Esophagus muscularis mucosa (tissue), 4 donors: Measurements from ENCODE around the gene PRKN. TPM values are rescaled to one million over a fixed set of nuclear protein-coding genes. Genes with fewer than 3 reads are reported as not detected.
A peak's percentile ranks its signal among the peaks of the same experiment; 100 is the strongest.

Source experiments
- DNase-seq: peaks from one replicate; pipeline ENCODE4 v3.0.0-alpha.2; 2017; ENCODE audit errors: extremely low spot score
- H3K27ac ChIP-seq, 4 donors: fragments of 200-600 bp; sonication (generic); replicated peaks in 1 of 4; 1 replicate in 3 of 4; 2 replicates in 1 of 4; pipeline ENCODE4 v1.5.1; 2016 to 2019; ENCODE audit warnings: mild to moderate bottlenecking in 1 of 4
- H3K27me3 ChIP-seq, 4 donors: fragments of 200-600 bp; sonication (generic); one replicate each; pipeline versions ENCODE4 v1.5.1 to v1.6.0; 2016 to 2019
- H3K36me3 ChIP-seq, 4 donors: fragments of 200-600 bp; sonication (generic); one replicate each; pipeline ENCODE4 v1.5.1; 2016 to 2019
- H3K4me1 ChIP-seq, 4 donors: fragments of 200-600 bp; sonication (generic); one replicate each; pipeline ENCODE4 v1.5.1; 2016 to 2019
- H3K4me3 ChIP-seq, 4 donors: fragments of 200-600 bp; sonication (generic); 1 replicate in 2 of 4; 2 replicates in 2 of 4; pipeline ENCODE4 v1.5.1; 2016 to 2019; ENCODE audit warnings: mild to moderate bottlenecking in 4 of 4, moderate library complexity in 1 of 4
- H3K9me3 ChIP-seq, 4 donors: fragments of 200-600 bp; sonication (generic); 1 replicate in 3 of 4; 2 replicates in 1 of 4; pipeline ENCODE4 v1.5.1; 2016 to 2019
- CTCF ChIP-seq, 3 experiments: fragments of 200-600 bp in 2 of 3; fragments of 450-650 bp in 1 of 3; sonication (generic) in 2 of 3; IDR thresholded peaks; one replicate each; pipeline ENCODE4 v1.5.1; 2017 to 2019; ENCODE audit warnings: antibody characterized with exemption in 3 of 3, mild to moderate bottlenecking in 2 of 3, moderate library complexity in 1 of 3
- EP300 ChIP-seq: sonication (generic); formaldehyde crosslinking; IDR thresholded peaks from one replicate; pipeline ENCODE4 v1.6.1; 2017; ENCODE audit warnings: antibody characterized with exemption
- POLR2A ChIP-seq: fragments of 450-650 bp; IDR thresholded peaks from one replicate; pipeline ENCODE4 v1.6.1; 2017; ENCODE audit warnings: antibody characterized with exemption, moderate library complexity, mild to moderate bottlenecking, low read depth
- POLR2AphosphoS5 ChIP-seq, 2 donors: sonication (generic); formaldehyde crosslinking; IDR thresholded peaks; one replicate each; pipeline ENCODE4 v1.6.1; 2017; ENCODE audit warnings: antibody characterized with exemption in 2 of 2
- WGBS: methylation state at CpG from one replicate; pipeline ENCODE4 v1.1.5; 2018; 5-methylcytosine and 5-hydroxymethylcytosine counted together
- intact Hi-C: fragments of 100-400 bp; cut with DNase I; formaldehyde crosslinking; loops from one replicate; pipeline ENCODE4 v1.15.1; 2023
- total RNA-seq, 4 donors: library from RNA; depleted of rRNA; stranded (reverse); fragments of >200 nt; gene quantifications; one replicate each; pipeline versions ENCODE4 v1.1.0 to v1.2.1, GENCODE V29; 2016

The PRKN gene
- total RNA-seq, 4 donors from 2014 or later, result 9.6 to 14.5 (median 10.8) TPM

DNA sequence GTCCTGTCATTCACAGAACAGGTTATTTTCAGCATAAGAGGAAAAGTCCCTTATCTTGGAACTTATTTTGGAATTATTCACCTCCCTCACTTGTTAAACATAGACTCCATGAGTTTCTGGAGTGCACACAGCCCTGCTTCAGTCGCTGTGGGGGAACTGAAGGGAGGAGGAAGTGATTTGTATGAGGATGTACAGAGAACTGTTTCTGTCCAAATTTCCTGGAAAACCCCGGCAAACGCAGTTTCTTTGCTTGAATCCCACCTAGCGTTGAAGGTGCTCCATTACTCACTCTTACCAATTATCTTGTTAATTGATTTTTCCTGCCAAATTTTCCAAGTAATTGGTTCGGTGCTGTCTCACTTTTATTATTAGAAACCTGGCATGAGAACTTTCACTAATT is 1375.7 kb downstream of the PRKN start:
- intact Hi-C loops, result no loop called here
- Histone ChIP-seq H3K4me1 (no peaks in the 10 kb centered on the region), H3K9me3 (no peaks in the 10 kb centered on the region), H3K36me3 (no peaks in the 10 kb centered on the region), H3K27ac (no peak overlapping the region), H3K27me3 (no peaks in the 10 kb centered on the region), H3K4me3 (no peak overlapping the region)
- WGBS, result 64% methylated on average over 5 of the region's 5 CpGs
- DNase-seq, result peak; percentile 89
- no peak for TF ChIP-seq POLR2A
- no peak for TF ChIP-seq CTCF (IDR thresholded peaks at IDR 0.05)
- no peak for TF ChIP-seq POLR2AphosphoS5 (IDR thresholded peaks at IDR 0.05)
- TF ChIP-seq EP300, result no peak

GRCh38 chr6:161349886-161350285 is 1377.7 kb downstream of the PRKN start:
- no peaks in the 10 kb centered on the region for H3K9me3 ChIP-seq
- no peaks in the 10 kb centered on the region for H3K36me3 ChIP-seq
- H3K4me1 ChIP-seq, result no peaks in the 10 kb centered on the region
- H3K27ac ChIP-seq, result no peak overlapping the region
- TF ChIP-seq POLR2A, result no peak
- TF ChIP-seq POLR2AphosphoS5 (IDR thresholded peaks at IDR 0.05), result no peak
- no peak for TF ChIP-seq EP300
- no peak for TF ChIP-seq CTCF (IDR thresholded peaks at IDR 0.05)
- H3K4me3 ChIP-seq, result no peak overlapping the region
- WGBS, result 97% methylated on average over 19 of the region's 19 CpGs
- no peaks in the 10 kb centered on the region for H3K27me3 ChIP-seq
- intact Hi-C loops, result no loop called here
- DNase-seq, result peak; percentile 62

DNA sequence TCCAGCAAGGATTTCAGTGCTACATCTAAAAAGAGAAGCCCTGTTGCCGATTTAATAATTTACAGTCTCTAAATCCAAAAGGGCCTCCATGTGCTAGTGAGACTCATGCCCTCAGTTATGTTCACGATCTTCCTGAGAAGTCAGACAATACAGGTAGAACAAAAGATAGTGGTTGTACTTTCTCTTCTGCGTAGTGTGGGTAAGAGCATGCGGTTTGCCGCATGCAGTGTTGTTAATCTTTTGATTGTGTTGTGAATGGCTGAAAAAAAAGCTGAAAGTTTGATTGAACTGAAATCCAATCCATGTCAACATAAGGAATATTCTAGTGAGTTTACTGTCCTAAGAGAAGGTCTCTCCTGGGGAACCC is 1379.0 kb downstream of the PRKN start:
- 91% methylated on average over 5 of the region's 5 CpGs for WGBS
- H3K4me3 ChIP-seq, result no peak overlapping the region
- no peaks in the 10 kb centered on the region for H3K4me1 ChIP-seq
- no peaks in the 10 kb centered on the region for H3K36me3 ChIP-seq
- TF ChIP-seq EP300 (no peak), POLR2AphosphoS5 (IDR thresholded peaks at IDR 0.05) (no peak)
- DNase-seq, result no peak
- H3K9me3 ChIP-seq, result no peaks in the 10 kb centered on the region
- intact Hi-C loops, result no loop called here
- H3K27me3 ChIP-seq, result no peaks in the 10 kb centered on the region
- H3K27ac ChIP-seq, result no peak overlapping the region

GRCh38 chr6:161347988-161348627 is 1379.5 kb downstream of the PRKN start:
- Histone ChIP-seq H3K36me3 (no peaks in the 10 kb centered on the region), H3K4me1 (no peaks in the 10 kb centered on the region), H3K27me3 (no peaks in the 10 kb centered on the region), H3K9me3 (no peaks in the 10 kb centered on the region), H3K4me3 (no peak overlapping the region), H3K27ac (no peak overlapping the region)
- WGBS, result 97% methylated on average over 12 of the region's 12 CpGs
- intact Hi-C loops, result no loop called here
- TF ChIP-seq POLR2AphosphoS5 (IDR thresholded peaks at IDR 0.05) (no peak), CTCF (IDR thresholded peaks at IDR 0.05) (no peak), EP300 (no peak), POLR2A (no peak)
- DNase-seq, result no peak

DNA sequence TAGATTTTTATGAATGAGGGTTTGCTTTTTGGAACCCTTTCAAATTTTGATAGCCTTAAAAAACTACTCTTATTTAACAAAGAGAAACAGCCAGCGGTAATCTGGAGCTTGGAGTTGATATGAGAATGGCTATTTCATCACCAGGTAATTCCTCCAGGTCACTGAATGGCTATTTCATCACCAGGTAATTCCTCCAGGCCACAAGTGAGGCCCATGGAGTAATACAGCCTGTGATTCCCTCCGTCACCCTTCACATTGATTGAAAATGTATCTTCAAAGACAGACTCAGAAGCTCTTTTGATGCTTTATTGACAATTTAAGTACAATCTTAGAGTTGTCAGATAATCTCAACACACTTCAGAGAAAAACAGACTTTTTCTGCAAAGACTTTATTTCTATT is 1380.4 kb downstream of the PRKN start:
- no peak overlapping the region for H3K4me3 ChIP-seq
- intact Hi-C loops, result no loop called here
- no peak for DNase-seq
- H3K27me3 ChIP-seq, result no peaks in the 10 kb centered on the region
- H3K9me3 ChIP-seq, result no peaks in the 10 kb centered on the region
- no peaks in the 10 kb centered on the region for H3K36me3 ChIP-seq
- TF ChIP-seq CTCF (IDR thresholded peaks at IDR 0.05) (no peak), POLR2A (no peak), EP300 (no peak), POLR2AphosphoS5 (IDR thresholded peaks at IDR 0.05) (no peak)
- 95% methylated on average over 2 of the region's 2 CpGs for WGBS
- H3K4me1 ChIP-seq, result no peaks in the 10 kb centered on the region
- H3K27ac ChIP-seq, result no peak overlapping the region
